ENCODE data around the gene RBBP8.

- TF ChIP-seq CTCF (IDR thresholded peaks at IDR 0.05; ENCODE audit: borderline replicate concordance, extremely low read depth, low read length, poor library complexity, severe bottlenecking), result no peak
- TF ChIP-seq EZH2 (IDR thresholded peaks at IDR 0.05; ENCODE audit: borderline replicate concordance, low read depth, low read length, severe bottlenecking), result no peak
These were observed 141.0 kb downstream of the RBBP8 start for GRCh38 chr18:23073996-23074606.

All from DND-41 (cell line).